AG09309 (cell line): ENCODE data around the gene SRRT.

Source experiments
- DNase-seq: peaks from one replicate; pipeline ENCODE4 v3.0.0-alpha.2; 2010; ENCODE audit warnings: low read depth
- H3K4me3 ChIP-seq: 2 replicates; pipeline ENCODE4 v1.5.1; 2011; ENCODE audit warnings: mild to moderate bottlenecking, low read depth, low read length, moderate library complexity; ENCODE audit not compliant: control insufficient read depth
- CTCF ChIP-seq: IDR thresholded peaks from 2 replicates; pipeline ENCODE4 v1.5.1; 2011; ENCODE audit warnings: mild to moderate bottlenecking, low read depth, low read length, inconsistent platforms; ENCODE audit not compliant: insufficient read depth, control insufficient read depth; ENCODE audit errors: missing control alignments

The SRRT gene

GRCh38 chr7:100873599-100874299 lies 1.2 kb upstream of the SRRT start:
- TF ChIP-seq CTCF: no peak
- DNase-seq: no peak
- peak overlapping the region; percentile 90; the same call in 1 of the 2 replicates for H3K4me3 ChIP-seq

GRCh38 chr7:100874300-100874576 lies 665 bp upstream of the SRRT start:
- H3K4me3 ChIP-seq: peak overlapping the region; percentile 90
- no peak for TF ChIP-seq CTCF
- DNase-seq: no peak

GRCh38 chr7:100875356-100875751 lies 451 bp downstream of the SRRT start:
- no peak for TF ChIP-seq CTCF
- DNase-seq: no peak
- peak overlapping the region; percentile 90 for H3K4me3 ChIP-seq

- no peak overlapping the region for H3K4me3 ChIP-seq
- DNase-seq: no peak
- no peak for TF ChIP-seq CTCF
Observed at GRCh38 chr7:100878013-100878412, 3.1 kb downstream of the SRRT start.

- TF ChIP-seq CTCF: no peak
- no peak for DNase-seq
- no peak overlapping the region for H3K4me3 ChIP-seq
Observed at GRCh38 chr7:100878685-100879084, 3.8 kb downstream of the SRRT start.

GRCh38 chr7:100879685-100880261 lies 4.9 kb downstream of the SRRT start:
- DNase-seq: no peak
- no peak for TF ChIP-seq CTCF
- H3K4me3 ChIP-seq: no peak overlapping the region
